GM10266 (cell line): ENCODE data around the gene SPINK2.
A peak's percentile ranks its signal among the peaks of the same experiment; 100 is the strongest.

Experiments used
- DNase-seq: peaks from one replicate; pipeline ENCODE4 v3.0.0; 2012; ENCODE audit errors: extremely low spot score
- TF ChIP-seq, protein P1 (sequence below): IDR thresholded peaks from 2 replicates; pipeline ENCODE4 v1.5.1; 2012; ENCODE audit warnings: mild to moderate bottlenecking, low read depth; ENCODE audit not compliant: control insufficient read depth, insufficient read depth; ENCODE audit errors: missing control alignments

SPINK2 gene

DNA sequence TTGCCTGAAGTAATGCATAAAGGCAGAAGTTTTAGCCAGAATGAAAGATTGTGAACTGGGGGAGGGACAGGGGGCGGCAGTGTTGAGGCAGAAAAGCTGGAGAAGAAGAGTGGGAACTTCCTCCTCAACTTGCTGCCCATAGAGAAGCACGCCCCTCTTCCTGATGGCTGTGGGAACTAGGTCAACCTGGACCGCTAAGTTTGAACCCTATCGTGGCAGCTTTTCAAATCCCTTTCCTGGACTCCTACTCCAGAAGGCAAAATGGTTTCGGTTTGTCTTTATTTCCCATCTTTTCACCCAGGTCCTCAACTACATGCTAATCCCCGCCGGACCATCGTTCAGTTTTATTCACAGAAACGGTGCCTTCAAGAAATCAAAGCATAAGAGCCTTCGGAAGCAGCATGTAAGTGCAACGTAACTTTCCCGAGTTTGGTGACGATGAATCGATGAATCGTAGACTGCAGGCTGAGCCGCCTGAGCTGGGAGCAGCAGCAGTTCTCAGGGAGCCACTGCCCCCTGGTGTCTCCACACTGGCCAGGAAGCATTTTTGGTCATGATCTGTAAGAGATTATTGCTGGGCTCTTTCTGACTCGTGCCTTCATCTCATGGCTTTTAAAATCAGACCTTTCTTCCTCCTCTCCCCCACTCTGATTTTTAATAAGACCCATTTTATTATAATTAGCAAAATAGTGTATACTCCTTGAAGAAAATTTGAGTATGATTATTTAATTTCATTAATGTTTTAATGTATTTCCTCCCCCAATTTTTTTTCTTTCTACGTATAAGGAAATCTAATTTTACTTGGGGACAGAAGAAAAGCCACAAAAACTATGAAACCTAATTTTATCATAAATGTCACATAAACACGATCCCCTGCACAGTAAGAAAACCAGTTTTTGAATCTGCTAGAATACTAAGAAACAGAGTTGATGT, 21.4 kb downstream of the SPINK2 start:
- TF ChIP-seq, protein P1, sequence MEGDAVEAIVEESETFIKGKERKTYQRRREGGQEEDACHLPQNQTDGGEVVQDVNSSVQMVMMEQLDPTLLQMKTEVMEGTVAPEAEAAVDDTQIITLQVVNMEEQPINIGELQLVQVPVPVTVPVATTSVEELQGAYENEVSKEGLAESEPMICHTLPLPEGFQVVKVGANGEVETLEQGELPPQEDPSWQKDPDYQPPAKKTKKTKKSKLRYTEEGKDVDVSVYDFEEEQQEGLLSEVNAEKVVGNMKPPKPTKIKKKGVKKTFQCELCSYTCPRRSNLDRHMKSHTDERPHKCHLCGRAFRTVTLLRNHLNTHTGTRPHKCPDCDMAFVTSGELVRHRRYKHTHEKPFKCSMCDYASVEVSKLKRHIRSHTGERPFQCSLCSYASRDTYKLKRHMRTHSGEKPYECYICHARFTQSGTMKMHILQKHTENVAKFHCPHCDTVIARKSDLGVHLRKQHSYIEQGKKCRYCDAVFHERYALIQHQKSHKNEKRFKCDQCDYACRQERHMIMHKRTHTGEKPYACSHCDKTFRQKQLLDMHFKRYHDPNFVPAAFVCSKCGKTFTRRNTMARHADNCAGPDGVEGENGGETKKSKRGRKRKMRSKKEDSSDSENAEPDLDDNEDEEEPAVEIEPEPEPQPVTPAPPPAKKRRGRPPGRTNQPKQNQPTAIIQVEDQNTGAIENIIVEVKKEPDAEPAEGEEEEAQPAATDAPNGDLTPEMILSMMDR, result peak; percentile 95
- peak; percentile 72 for DNase-seq

DNA sequence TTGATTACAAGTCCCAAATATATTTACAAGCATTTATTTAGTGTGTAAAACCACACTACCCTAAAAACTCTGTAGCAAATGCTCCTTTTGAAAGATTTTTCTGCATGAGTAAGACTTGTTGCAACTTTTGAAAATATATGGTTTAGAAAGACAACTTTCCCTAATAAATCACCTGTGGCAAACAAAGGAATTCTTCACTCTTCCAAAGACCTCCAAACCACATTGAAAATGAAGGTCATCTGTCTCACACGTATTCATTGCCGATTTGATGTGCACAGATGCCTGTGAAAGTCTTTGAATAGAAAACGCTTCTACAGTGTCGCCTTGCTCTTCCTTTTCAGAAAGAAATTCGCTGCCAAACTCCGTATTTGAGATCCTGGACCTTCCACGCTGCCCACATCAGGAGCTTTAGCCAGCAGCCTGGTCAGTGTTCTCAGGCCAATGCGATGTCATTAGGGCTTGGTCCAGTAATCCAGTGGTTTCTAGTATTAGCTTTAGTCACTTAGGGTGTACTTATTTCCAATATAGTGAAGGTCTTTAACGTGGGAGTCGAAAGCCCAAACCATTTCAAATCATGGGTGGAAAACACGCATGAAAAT, 22.2 kb downstream of the SPINK2 start:
- TF ChIP-seq, protein P1, result no peak
- DNase-seq, result no peak

DNA sequence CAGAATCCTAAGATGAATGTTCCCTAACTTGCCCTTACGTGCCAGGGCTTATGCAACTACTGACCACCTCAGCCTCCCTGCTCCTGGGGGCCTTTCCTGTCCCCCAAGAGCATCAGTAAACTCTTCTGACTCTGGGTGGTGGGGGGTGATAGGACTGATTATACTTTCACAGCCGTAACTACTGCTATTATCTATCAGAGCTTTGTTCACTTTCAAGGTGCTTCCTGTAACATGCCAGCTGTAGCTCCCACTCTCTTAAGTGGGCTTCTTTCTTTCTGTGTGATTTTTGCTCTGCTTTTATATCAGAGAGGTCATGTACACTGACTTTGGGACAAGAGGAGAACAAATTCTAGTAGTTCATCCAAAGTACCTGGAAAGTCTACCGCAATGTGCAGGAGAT, 25.3 kb downstream of the SPINK2 start:
- no peak for DNase-seq
- TF ChIP-seq, protein P1, result no peak

DNA sequence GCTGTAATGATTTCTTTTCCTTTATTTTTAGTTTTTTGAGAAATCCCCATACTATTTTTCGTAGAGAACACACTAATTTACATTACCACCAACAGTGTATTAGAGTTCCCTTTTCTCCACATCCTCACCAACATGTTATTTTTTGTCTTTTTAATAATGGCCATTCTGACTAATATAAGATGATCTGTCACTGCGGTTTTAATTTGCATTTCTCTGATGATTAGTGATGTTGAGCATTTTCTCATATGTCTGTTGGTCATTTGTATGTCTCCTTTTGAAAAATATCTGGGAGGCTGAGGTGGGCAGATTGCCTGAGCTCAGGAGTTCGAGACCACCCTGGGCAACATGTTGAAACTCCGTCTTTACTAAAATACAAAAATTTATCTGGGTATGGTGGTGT, 30.2 kb downstream of the SPINK2 start:
- TF ChIP-seq, protein P1, result no peak

GRCh38 chr4:56790691-56791091, 30.8 kb downstream of the SPINK2 start:
- TF ChIP-seq, protein P1, result no peak
- no peak for DNase-seq

More for the DNA sequence above, 30.2 kb downstream of the SPINK2 start:
- DNase-seq, result no peak

DNA sequence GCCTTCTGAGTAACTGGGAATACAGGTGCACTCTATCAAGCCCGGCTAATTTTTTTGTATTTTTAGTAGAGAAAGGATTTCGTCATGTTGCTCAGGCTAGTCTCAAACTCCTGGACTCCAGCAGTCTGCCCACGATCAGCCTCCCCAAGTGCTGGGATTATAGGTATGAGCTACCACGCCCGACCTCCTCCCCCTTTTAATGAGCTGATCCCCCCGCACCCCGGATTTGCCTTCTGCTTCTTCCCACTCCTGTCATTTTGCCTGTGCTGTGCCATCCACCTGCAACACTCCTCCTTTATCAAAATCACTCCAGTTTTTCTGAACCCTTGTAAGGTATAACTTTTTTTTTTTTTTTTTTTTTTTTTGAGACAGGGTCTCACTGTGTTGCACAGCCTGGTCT, 33.4 kb downstream of the SPINK2 start:
- TF ChIP-seq, protein P1, result no peak
- DNase-seq, result no peak

DNA sequence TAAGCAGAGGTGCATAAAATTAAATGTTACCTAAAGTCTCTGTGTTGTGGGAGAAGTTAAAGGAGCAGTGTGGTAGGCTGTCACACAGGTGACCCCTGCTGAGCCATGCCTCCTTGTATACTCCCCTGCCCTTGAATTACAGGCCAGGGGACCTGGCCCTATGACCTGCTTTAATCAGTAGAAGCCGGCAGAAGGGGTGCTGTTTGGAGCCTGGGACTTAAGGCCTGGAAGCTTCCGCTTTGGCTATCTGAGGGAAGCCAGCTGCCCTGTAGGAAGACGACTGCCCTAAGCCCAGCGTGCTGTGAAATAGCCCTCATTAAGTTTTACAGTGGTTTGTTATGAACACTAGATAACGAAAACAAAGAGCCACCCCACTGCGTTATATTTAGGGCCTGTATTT, 34.1 kb downstream of the SPINK2 start:
- TF ChIP-seq, protein P1, result no peak
- DNase-seq, result no peak
